Esophagus squamous epithelium (tissue), 5 donors: Measurements from ENCODE around the gene KCNN4. TPM values are rescaled to one million over a fixed set of nuclear protein-coding genes. Genes with fewer than 3 reads are reported as not detected.

ENCODE experiments used
- DNase-seq: peaks from one replicate; lab custom pipeline; 2025; lab: John Stamatoyannopoulos, UW
- H3K27ac ChIP-seq, 4 donors: fragments of 200-600 bp; sonication (generic); one replicate each; pipeline ENCODE4 v1.5.1; 2016 to 2019; ENCODE audit warnings: mild to moderate bottlenecking in 1 of 4
- H3K27me3 ChIP-seq, 4 donors: fragments of 200-600 bp; sonication (generic); 1 replicate in 3 of 4; 2 replicates in 1 of 4; pipeline versions ENCODE4 v1.5.1 to v1.6.0; 2017 to 2021; ENCODE audit warnings: antibody characterized with exemption in 1 of 4
- H3K36me3 ChIP-seq, 3 donors: fragments of 200-600 bp; sonication (generic); one replicate each; pipeline ENCODE4 v1.5.1; 2016 to 2019
- H3K4me1 ChIP-seq, 3 donors: fragments of 200-600 bp; sonication (generic); one replicate each; pipeline ENCODE4 v1.5.1; 2017 to 2019
- H3K4me3 ChIP-seq, 4 donors: fragments of 200-600 bp; sonication (generic); 1 replicate in 3 of 4; 2 replicates in 1 of 4; pipeline ENCODE4 v1.5.1; 2016 to 2019; ENCODE audit warnings: mild to moderate bottlenecking in 2 of 4, moderate library complexity in 1 of 4
- H3K9me3 ChIP-seq, 3 donors: fragments of 200-600 bp; sonication (generic); one replicate each; pipeline ENCODE4 v1.5.1; 2016 to 2019
- CTCF ChIP-seq, 6 experiments: fragments of 450-650 bp in 4 of 6; fragments of 200-600 bp in 2 of 6; sonication (generic) in 2 of 6; IDR thresholded peaks; one replicate each; pipeline ENCODE4 v1.5.1; 2016 to 2019; ENCODE audit warnings: antibody characterized with exemption in 6 of 6, mild to moderate bottlenecking in 4 of 6, moderate library complexity in 4 of 6
- POLR2A ChIP-seq, 4 donors: fragments of 450-650 bp; IDR thresholded peaks; one replicate each; pipeline ENCODE4 v1.6.1; 2017; ENCODE audit warnings: antibody characterized with exemption in 4 of 4, mild to moderate bottlenecking in 4 of 4, moderate library complexity in 3 of 4
- WGBS, 2 donors: methylation state at CpG; one replicate each; pipeline ENCODE4 v1.1.5; 2018; 5-methylcytosine and 5-hydroxymethylcytosine counted together
- intact Hi-C: fragments of 100-400 bp; cut with DNase I; formaldehyde crosslinking; loops from one replicate; pipeline ENCODE4 v1.15.0; 2022
- total RNA-seq, 4 donors: library from RNA; depleted of rRNA; stranded (reverse); fragments of >200 nt; gene quantifications; one replicate each; pipeline ENCODE4 v1.1.0, GENCODE V29; 2016
- donor health status: DM: yes; HTN: yes; CAD: no.

Gene KCNN4
- total RNA-seq, 4 donors from 2014 or later: 3.2 to 16.9 (median 5.3) TPM

DNA sequence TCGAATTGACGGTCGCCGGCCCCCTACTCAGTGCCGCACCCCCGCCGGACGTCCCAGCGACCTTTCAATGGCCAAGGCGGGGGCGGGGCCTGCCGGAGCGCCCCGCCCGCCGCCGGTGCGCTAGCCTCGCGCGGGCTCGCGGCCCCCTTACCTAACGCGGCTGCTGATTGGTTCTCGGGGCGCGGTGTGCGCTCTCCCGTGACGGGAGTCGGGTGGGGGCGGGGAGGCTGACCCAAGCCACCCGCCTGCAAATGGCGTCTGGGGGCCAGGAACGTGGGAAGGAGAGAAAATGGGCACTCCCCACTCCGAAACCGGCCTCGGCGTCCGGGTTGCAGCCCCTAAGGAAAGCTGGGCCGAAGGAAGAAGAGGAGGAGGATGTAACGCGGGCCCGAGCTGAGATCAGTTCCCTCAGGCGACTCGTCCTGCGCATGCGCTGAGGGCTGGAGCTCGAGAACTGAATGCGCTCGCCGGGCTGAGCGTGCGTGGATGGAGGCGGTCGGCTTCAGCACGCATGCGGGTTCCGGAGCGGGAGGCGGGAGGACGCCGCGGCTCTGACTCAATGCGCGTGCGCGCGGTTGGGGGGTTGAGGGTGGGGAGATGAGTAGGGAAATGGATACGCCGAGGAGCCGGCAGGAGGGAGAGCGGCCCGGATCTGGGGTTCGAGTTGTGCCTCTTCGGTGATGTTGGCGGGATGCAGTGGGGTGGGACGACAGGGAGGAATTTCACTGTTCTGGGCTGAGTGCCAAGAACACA is 26.1 kb downstream of the KCNN4 start, which contains the start of gene SMG9:
Gene SMG9, minus strand, starts transcription at position 460 of the 753 bp plus-strand sequence. CDS start 4,221 bp downstream, outside the sequence.
- H3K4me3 ChIP-seq: peak within 1 kb of the TSS; percentile 60 to 78 (median 68)
- H3K27ac ChIP-seq: peak within 1 kb of the TSS; percentile 96 to 99 (median 98)
- peaks cover 8 to 18% (median 16%) of the 10 kb centered on the region in 3 donors for H3K36me3 ChIP-seq
- WGBS, 2 donors: 0% methylated on average over 31 to 35 of the region's 79 CpGs
- no peaks in the 10 kb centered on the region for H3K9me3 ChIP-seq
- H3K4me1 ChIP-seq: peaks cover 35 to 94% (median 51%) of the 10 kb centered on the region in 3 donors
- intact Hi-C loops: no loop called here
- TF ChIP-seq POLR2A (IDR thresholded peaks at IDR 0.05): peak in 3 of 4 donors; percentile 45 to 85 (median 69)
- TF ChIP-seq CTCF (IDR thresholded peaks at IDR 0.05): peak in 1 of 6 experiments; percentile 8
- peak; percentile 86 for DNase-seq
- no peaks in the 10 kb centered on the region for H3K27me3 ChIP-seq

DNA sequence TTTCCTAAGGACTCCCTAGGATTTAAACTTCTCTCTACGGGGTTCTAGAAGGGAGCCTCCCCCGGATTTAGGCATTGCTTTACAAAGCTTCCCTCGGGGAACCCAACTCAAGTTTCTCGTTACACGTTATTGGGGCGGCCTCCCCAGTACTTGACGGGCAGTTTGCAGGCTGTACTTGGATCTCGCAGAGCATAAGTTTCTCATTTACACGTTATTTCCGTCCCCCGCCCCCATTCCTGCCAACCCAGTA is 26.6 kb downstream of the KCNN4 start:
- H3K9me3 ChIP-seq: no peaks in the 10 kb centered on the region
- DNase-seq: no peak
- WGBS, 2 donors: 0 to 1% methylated on average over 10 of the region's 11 CpGs
- TF ChIP-seq CTCF (IDR thresholded peaks at IDR 0.05) (no peak), POLR2A (IDR thresholded peaks at IDR 0.05) (no peak)
- H3K36me3 ChIP-seq: peaks cover 8 to 23% (median 16%) of the 10 kb centered on the region in 3 donors
- peak overlapping the region; percentile 96 to 99 (median 98) for H3K27ac ChIP-seq
- peak overlapping the region; percentile 60 to 78 (median 68) for H3K4me3 ChIP-seq
- no peaks in the 10 kb centered on the region for H3K27me3 ChIP-seq
- intact Hi-C loops: no loop called here
- H3K4me1 ChIP-seq: peaks cover 35 to 94% (median 51%) of the 10 kb centered on the region in 3 donors

- peak overlapping the region; percentile 22 to 99 (median 97) for H3K27ac ChIP-seq
- intact Hi-C loops: no loop called here
- WGBS, 2 donors: 58 to 78% methylated on average over 3 to 6 of the region's 6 CpGs
- TF ChIP-seq CTCF (IDR thresholded peaks at IDR 0.05) (no peak), POLR2A (IDR thresholded peaks at IDR 0.05) (no peak)
- peaks cover 16 to 41% (median 23%) of the 10 kb centered on the region in 3 donors for H3K36me3 ChIP-seq
- peaks cover 27 to 80% (median 41%) of the 10 kb centered on the region in 3 donors for H3K4me1 ChIP-seq
- no peak for DNase-seq
- no peak overlapping the region for H3K4me3 ChIP-seq
- H3K9me3 ChIP-seq: no peaks in the 10 kb centered on the region
- no peaks in the 10 kb centered on the region for H3K27me3 ChIP-seq
Observed at GRCh38 chr19:43752287-43752875, 28.4 kb downstream of the KCNN4 start.

DNA sequence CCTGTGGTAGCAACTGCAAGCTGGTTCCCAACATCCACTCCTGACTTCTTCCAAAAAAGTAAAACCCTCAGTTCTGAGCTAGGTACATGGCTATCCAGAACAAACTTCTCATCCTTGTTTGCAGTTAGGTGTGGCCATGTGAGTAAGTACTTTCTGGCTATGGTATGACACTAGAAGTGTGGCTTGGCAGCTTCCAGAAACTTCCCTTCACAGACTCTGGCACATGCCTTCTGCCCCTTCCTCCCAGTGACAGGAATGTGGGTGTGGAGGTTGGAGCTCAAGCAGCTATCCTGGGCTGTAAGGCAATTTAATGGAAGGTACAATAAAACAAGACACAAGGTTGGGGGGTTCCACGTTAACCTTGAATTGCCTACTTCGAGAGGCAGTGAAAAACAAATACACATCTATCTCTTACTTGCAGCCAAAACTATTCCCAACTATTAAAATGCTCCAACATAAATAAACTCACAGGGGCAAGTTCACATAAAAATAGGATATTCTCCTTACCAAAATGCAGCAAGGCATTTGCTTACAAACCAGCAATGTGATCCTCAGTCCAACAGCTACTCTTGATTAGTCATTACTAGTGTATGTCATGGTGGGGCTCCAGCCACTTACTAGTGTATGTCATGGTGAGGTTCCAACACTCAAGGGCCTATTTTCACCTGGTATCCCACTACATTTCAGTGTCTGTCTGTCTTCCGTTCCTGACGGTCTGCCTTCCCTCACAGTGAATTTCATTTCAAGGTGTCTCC is 29.1 kb downstream of the KCNN4 start:
- no peak for DNase-seq
- Histone ChIP-seq H3K27me3 (no peaks in the 10 kb centered on the region), H3K9me3 (no peaks in the 10 kb centered on the region), H3K4me3 (no peak overlapping the region), H3K36me3 (peaks cover 16 to 49% (median 30%) of the 10 kb centered on the region in 3 donors), H3K4me1 (peaks cover 20 to 72% (median 38%) of the 10 kb centered on the region in 3 donors), H3K27ac (peak overlapping the region; percentile 22 to 99 (median 97))
- intact Hi-C loops: no loop called here
- WGBS, 2 donors: 69 to 94% methylated on average over 4 of the region's 4 CpGs
- no peak for TF ChIP-seq POLR2A (IDR thresholded peaks at IDR 0.05)
- no peak for TF ChIP-seq CTCF (IDR thresholded peaks at IDR 0.05)
